SU-DHL-6 (cell line): ENCODE data around the gene PWP2.
"Not testable (repeated sequence)": the region's sequence is repeated elsewhere in the genome, so short reads cannot be mapped to it uniquely, and the experiment has no call there.

ENCODE experiments used
- H2AFZ ChIP-seq: fragments of 200-600 bp; sonication (generic); 2 replicates; pipeline ENCODE4 v1.6.1; 2014; ENCODE audit warnings: low read depth, mild to moderate bottlenecking, moderate library complexity, mixed read lengths, antibody characterized with exemption, low read length; ENCODE audit not compliant: severe bottlenecking
- H3F3A ChIP-seq: fragments of 200-600 bp; shearing (Covaris generic); 2 replicates; pipeline ENCODE4 v1.6.0; 2016; ENCODE audit warnings: antibody characterized with exemption, mild to moderate bottlenecking; ENCODE audit not compliant: insufficient read depth
- H3K27ac ChIP-seq: fragments of 200-600 bp; sonication (generic); 2 replicates; pipeline ENCODE4 v1.5.1; 2016; ENCODE audit warnings: low read depth, mild to moderate bottlenecking, low read length, moderate library complexity, mixed read lengths
- H3K27me3 ChIP-seq: fragments of 200-600 bp; sonication (generic), shearing (Covaris generic); 2 replicates; pipeline ENCODE4 v1.6.0; 2014; ENCODE audit warnings: mild to moderate bottlenecking, low read length
- H3K36me3 ChIP-seq: fragments of 200-600 bp; sonication (generic); 2 replicates; pipeline ENCODE4 v1.6.1; 2014; ENCODE audit warnings: mild to moderate bottlenecking, low read length, mixed read lengths
- H3K4me2 ChIP-seq: fragments of 300-600, 200-600 bp; shearing (Covaris generic), sonication (generic); 2 replicates; pipeline ENCODE4 v1.6.0; 2014; ENCODE audit warnings: low read length, low read depth, mild to moderate bottlenecking; ENCODE audit not compliant: poor library complexity, severe bottlenecking
- H3K4me3 ChIP-seq: fragments of 200-600 bp; sonication (generic); 2 replicates; pipeline ENCODE4 v1.5.1; 2014; ENCODE audit warnings: antibody characterized with exemption, low read length, mild to moderate bottlenecking, mixed read lengths; ENCODE audit not compliant: insufficient read depth, poor library complexity, severe bottlenecking
- H3K79me2 ChIP-seq: fragments of 200-600 bp; sonication (generic); 2 replicates; pipeline ENCODE4 v1.6.1; 2014; ENCODE audit warnings: mild to moderate bottlenecking, low read length, moderate library complexity; ENCODE audit not compliant: insufficient read depth
- H3K9ac ChIP-seq: fragments of 200-600 bp; sonication (generic); 2 replicates; pipeline ENCODE4 v1.7.0; 2014; ENCODE audit warnings: mild to moderate bottlenecking, low read length
- H3K9me2 ChIP-seq: fragments of 200-600 bp; sonication (generic); replicated peaks from 2 replicates; pipeline ENCODE4 v1.6.1; 2014; ENCODE audit warnings: low read length; ENCODE audit not compliant: insufficient read depth
- H3K9me3 ChIP-seq: fragments of 200-600 bp; sonication (generic); 2 replicates; pipeline ENCODE4 v1.6.1; 2014; ENCODE audit warnings: low read length, mixed read lengths; ENCODE audit not compliant: insufficient read depth
- H4K20me1 ChIP-seq: fragments of 200-600 bp; sonication (generic); 2 replicates; pipeline ENCODE4 v1.6.1; 2014; ENCODE audit warnings: low read depth, mild to moderate bottlenecking, antibody characterized with exemption, low read length, moderate library complexity, mixed read lengths
- EZH2phosphoT487 ChIP-seq: fragments of 200-600 bp; sonication (generic), shearing (Covaris generic); conservative IDR thresholded peaks from 2 replicates; pipeline ENCODE4 v1.6.1; 2018; ENCODE audit warnings: mild to moderate bottlenecking, antibody characterized with exemption, low read length, moderate library complexity, mixed read lengths
- TF ChIP-seq, protein P1 (sequence below): fragments of 200-600 bp; sonication (generic); IDR thresholded peaks from one replicate; pipeline ENCODE4 v1.5.1; 2017; ENCODE audit warnings: antibody characterized with exemption, mild to moderate bottlenecking, low read length, moderate library complexity; ENCODE audit not compliant: insufficient read depth, poor library complexity, severe bottlenecking

PWP2 gene

DNA sequence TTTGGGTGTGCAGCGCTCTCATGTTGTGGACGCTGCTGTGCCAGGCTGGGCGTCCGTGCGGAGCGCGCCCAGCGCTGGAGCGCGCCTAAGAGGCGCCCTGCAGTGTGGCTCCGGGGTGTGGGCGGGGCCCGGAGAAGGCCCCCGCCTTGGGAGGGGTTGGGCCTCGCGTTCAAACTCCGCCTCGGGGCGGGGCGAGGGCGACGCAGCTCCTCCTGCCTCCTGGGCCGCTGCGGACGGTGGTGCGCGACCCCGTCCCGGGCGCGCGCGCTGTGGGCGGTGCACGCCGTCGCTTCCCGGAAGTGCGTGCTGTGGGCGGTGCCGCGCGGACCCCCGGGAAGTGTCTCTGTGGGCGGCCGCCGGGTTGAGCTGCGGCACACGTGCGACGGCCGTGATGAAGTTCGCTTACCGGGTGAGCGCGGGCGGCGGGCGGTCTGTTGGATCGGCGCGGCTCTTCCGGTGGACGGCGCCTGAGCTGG is at the start of gene PWP2:
TSS of gene PWP2 (plus strand) at position 374 of the 476 bp plus-strand sequence. CDS start at position 392, 18 bp downstream.
- H3K9ac ChIP-seq: peak within 1 kb of the TSS; percentile 29; the same call in 1 of the 2 replicates
- H3K4me3 ChIP-seq, H3K27me3 ChIP-seq: not testable (repeated sequence)

DNA sequence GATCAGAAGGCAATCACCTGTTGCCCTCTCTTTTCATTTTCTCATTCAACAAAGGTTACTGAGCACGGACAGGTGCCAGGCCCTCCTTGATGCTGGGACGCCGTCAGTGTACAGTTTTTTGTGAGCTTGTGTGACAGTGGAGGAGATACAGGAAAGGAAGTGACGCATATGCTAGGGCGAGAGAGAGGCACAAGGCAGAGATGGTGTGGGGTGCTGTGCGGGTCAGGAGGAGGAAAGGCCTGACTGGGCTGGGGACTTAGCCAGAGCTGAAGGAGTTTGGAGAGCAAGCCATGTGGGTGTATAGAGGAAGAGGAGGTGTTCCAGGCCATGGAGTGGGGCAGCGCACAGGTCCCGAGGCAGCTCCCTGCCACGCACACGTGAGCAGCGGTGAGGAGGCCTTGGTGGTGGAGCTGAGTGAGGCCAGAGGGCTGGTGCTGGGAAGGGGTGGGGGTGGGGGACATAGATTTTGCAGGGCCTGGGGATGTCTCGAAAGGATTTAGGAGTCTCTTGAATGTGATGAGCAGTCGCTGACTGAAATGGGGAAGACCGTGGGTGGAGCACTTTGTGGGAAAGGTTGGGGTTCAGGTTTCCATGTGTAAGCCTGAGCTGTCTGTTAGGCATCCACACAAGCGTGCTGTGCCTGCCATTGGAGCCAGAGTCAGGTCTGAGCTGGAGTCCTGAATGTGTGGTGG is 49.1 kb upstream of the PWP2 start:
- H3K9me3 ChIP-seq: no peaks in the 10 kb centered on the region
- no peak for TF ChIP-seq EZH2phosphoT487
- TF ChIP-seq, protein P1, sequence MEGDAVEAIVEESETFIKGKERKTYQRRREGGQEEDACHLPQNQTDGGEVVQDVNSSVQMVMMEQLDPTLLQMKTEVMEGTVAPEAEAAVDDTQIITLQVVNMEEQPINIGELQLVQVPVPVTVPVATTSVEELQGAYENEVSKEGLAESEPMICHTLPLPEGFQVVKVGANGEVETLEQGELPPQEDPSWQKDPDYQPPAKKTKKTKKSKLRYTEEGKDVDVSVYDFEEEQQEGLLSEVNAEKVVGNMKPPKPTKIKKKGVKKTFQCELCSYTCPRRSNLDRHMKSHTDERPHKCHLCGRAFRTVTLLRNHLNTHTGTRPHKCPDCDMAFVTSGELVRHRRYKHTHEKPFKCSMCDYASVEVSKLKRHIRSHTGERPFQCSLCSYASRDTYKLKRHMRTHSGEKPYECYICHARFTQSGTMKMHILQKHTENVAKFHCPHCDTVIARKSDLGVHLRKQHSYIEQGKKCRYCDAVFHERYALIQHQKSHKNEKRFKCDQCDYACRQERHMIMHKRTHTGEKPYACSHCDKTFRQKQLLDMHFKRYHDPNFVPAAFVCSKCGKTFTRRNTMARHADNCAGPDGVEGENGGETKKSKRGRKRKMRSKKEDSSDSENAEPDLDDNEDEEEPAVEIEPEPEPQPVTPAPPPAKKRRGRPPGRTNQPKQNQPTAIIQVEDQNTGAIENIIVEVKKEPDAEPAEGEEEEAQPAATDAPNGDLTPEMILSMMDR: no peak
- no peak overlapping the region for H3K4me2 ChIP-seq
- H3K79me2 ChIP-seq: 0 out of 2 replicates have a peak, but pooled peaks cover 5% of the 10 kb centered on the region
- H3K9ac ChIP-seq: no peak overlapping the region
- no peaks in the 10 kb centered on the region for H4K20me1 ChIP-seq
- no peaks in the 10 kb centered on the region for H3F3A ChIP-seq
- no peaks in the 10 kb centered on the region for H3K9me2 ChIP-seq
- H3K4me3 ChIP-seq: no peak overlapping the region
- H3K27me3 ChIP-seq: no peaks in the 10 kb centered on the region
- H3K36me3 ChIP-seq: peaks cover 7% of the 10 kb centered on the region; the same call in 1 of the 2 replicates
- no peak overlapping the region for H3K27ac ChIP-seq
- H2AFZ ChIP-seq: no peak overlapping the region

More for the DNA sequence above, at the start of gene PWP2:
- not testable (repeated sequence) for H3F3A ChIP-seq, H3K9me3 ChIP-seq, H3K4me2 ChIP-seq, H3K9me2 ChIP-seq, H3K36me3 ChIP-seq, H3K79me2 ChIP-seq, H3K27ac ChIP-seq, H4K20me1 ChIP-seq, H2AFZ ChIP-seq

DNA sequence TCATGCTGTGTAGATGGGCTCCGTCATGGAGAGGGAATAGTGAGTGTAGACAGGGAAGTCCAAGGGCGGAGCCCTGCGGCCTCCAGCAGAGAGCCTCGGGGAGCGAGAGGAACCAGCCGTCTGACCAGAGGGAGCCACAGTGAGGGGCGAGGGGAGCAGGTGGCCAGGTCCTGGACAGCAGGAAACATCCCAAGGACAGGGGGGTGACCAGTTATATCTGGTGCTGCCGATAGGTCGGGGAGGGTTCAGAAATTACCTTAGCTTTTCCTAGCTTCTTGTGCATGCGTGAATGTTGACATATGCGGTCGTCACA is 48.6 kb upstream of the PWP2 start:
- H3F3A ChIP-seq: no peaks in the 10 kb centered on the region
- H3K27ac ChIP-seq: no peak overlapping the region
- no peak overlapping the region for H3K4me2 ChIP-seq
- no peaks in the 10 kb centered on the region for H3K9me2 ChIP-seq
- H3K27me3 ChIP-seq: no peaks in the 10 kb centered on the region
- H3K9ac ChIP-seq: no peak overlapping the region
- peaks cover 7% of the 10 kb centered on the region; the same call in 1 of the 2 replicates for H3K36me3 ChIP-seq
- H2AFZ ChIP-seq: no peak overlapping the region
- H3K79me2 ChIP-seq: 0 out of 2 replicates have a peak, but pooled peaks cover 5% of the 10 kb centered on the region
- H4K20me1 ChIP-seq: no peaks in the 10 kb centered on the region
- no peaks in the 10 kb centered on the region for H3K9me3 ChIP-seq
- TF ChIP-seq EZH2phosphoT487: no peak
- TF ChIP-seq, protein P1: no peak
- no peak overlapping the region for H3K4me3 ChIP-seq

DNA sequence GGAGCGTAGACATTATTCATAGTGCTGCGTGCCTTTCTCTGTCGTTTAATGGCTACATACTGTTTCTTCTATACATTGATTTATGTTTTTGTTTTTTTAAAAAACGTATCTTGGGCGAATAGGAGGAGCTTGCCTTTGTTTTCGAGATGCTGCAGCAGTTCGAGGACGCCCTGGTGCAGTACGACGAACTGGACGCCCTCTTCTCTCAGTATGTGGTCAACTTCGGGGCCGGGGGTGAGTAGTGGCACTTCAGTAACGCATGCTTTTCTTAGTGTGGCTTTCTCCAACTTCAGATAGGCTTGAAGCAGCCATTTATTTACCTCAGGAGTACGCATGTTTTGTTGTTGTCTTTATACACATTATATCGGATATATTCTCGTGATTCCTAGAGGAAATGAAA is 48.2 kb upstream of the PWP2 start:
- no peak overlapping the region for H2AFZ ChIP-seq
- no peaks in the 10 kb centered on the region for H3F3A ChIP-seq
- H3K27me3 ChIP-seq: no peaks in the 10 kb centered on the region
- TF ChIP-seq, protein P1: no peak
- TF ChIP-seq EZH2phosphoT487: no peak
- H3K9me2 ChIP-seq: no peaks in the 10 kb centered on the region
- H3K79me2 ChIP-seq: 0 out of 2 replicates have a peak, but pooled peaks cover 5% of the 10 kb centered on the region
- H3K27ac ChIP-seq: no peak overlapping the region
- peaks cover 9% of the 10 kb centered on the region; the same call in 1 of the 2 replicates for H3K36me3 ChIP-seq
- H3K4me2 ChIP-seq: no peak overlapping the region
- H3K9ac ChIP-seq: no peak overlapping the region
- no peaks in the 10 kb centered on the region for H4K20me1 ChIP-seq
- H3K9me3 ChIP-seq: no peaks in the 10 kb centered on the region
- H3K4me3 ChIP-seq: no peak overlapping the region
